Stimulated activated CD4-positive, alpha-beta T cell treated with anti-CD3 and anti-CD28 coated beads, Interleukin-4, amount 100 ng/mL, for 4 hours (primary cell): ENCODE measurements around the gene LAMC2.

ENCODE experiments used
- DNase-seq, 2 experiments: peaks; one replicate each; pipeline ENCODE4 v3.0.0-alpha.2; 2020

LAMC2 gene

GRCh38 chr1:183175631-183176030 lies 10.4 kb upstream of the LAMC2 start:
- no peak for DNase-seq

GRCh38 chr1:183178545-183178944 lies 7.5 kb upstream of the LAMC2 start:
- no peak for DNase-seq

GRCh38 chr1:183179033-183179432 lies 7.0 kb upstream of the LAMC2 start:
- DNase-seq, result no peak

- DNase-seq, result no peak
Measured at GRCh38 chr1:183180218-183180617, 5.8 kb upstream of the LAMC2 start.

GRCh38 chr1:183180634-183181056 lies 5.4 kb upstream of the LAMC2 start:
- DNase-seq, result no peak

- no peak for DNase-seq
Measured at GRCh38 chr1:183186841-183187240, 777 bp downstream of the LAMC2 start.

GRCh38 chr1:183188240-183188639 lies 2.2 kb downstream of the LAMC2 start:
- DNase-seq, result no peak

GRCh38 chr1:183191833-183192232 lies 5.8 kb downstream of the LAMC2 start:
- no peak for DNase-seq

- no peak for DNase-seq
Measured at GRCh38 chr1:183193963-183194525, 8.0 kb downstream of the LAMC2 start.

GRCh38 chr1:183194527-183195141 lies 8.6 kb downstream of the LAMC2 start:
- no peak for DNase-seq

GRCh38 chr1:183195142-183195574 lies 9.1 kb downstream of the LAMC2 start:
- no peak for DNase-seq

GRCh38 chr1:183197762-183198161 lies 11.7 kb downstream of the LAMC2 start:
- no peak for DNase-seq

- no peak for DNase-seq
Measured at GRCh38 chr1:183198463-183198862, 12.4 kb downstream of the LAMC2 start.

GRCh38 chr1:183199304-183199703 lies 13.2 kb downstream of the LAMC2 start:
- no peak for DNase-seq

- DNase-seq, result no peak
Measured at GRCh38 chr1:183200451-183200850, 14.4 kb downstream of the LAMC2 start.

- DNase-seq, result no peak
Measured at GRCh38 chr1:183203094-183203493, 17.0 kb downstream of the LAMC2 start.

GRCh38 chr1:183205196-183205781 lies 19.2 kb downstream of the LAMC2 start:
- DNase-seq, result no peak

- no peak for DNase-seq
Measured at GRCh38 chr1:183206538-183207122, 20.6 kb downstream of the LAMC2 start.

- no peak for DNase-seq
Measured at GRCh38 chr1:183209533-183210158, 23.6 kb downstream of the LAMC2 start.

- no peak for DNase-seq
Measured at GRCh38 chr1:183210681-183211080, 24.6 kb downstream of the LAMC2 start.

GRCh38 chr1:183212870-183213269 lies 26.8 kb downstream of the LAMC2 start:
- DNase-seq, result no peak

GRCh38 chr1:183214021-183214970 lies 28.2 kb downstream of the LAMC2 start:
- no peak for DNase-seq
